BJ (cell line): Measurements from ENCODE around the gene LINGO1. TPM values are rescaled to one million over a fixed set of nuclear protein-coding genes. Genes with fewer than 3 reads are reported as not detected.

Experiments
- CTCF ChIA-PET: fragments of 350-600 bp; formaldehyde crosslinking; extraction: SDS; loops from one replicate; lab custom pipeline; 2021; ENCODE audit warnings: antibody characterized with exemption, inconsistent platforms; lab: Yijun Ruan, JAX
- POLR2A ChIA-PET: fragments of 300-600 bp; sonication (Branson Sonifier 250); formaldehyde crosslinking; extraction: SDS; loops from one replicate; lab custom pipeline; 2021; ENCODE audit warnings: antibody characterized with exemption; lab: Charles Lee
- DNase-seq: peaks from one replicate; pipeline ENCODE4 v3.0.0-alpha.2; 2011; ENCODE audit warnings: low read depth
- H3K27me3 ChIP-seq: 2 replicates; pipeline ENCODE4 v1.6.0; 2011; ENCODE audit warnings: low read length; ENCODE audit not compliant: control insufficient read depth, insufficient read depth
- H3K36me3 ChIP-seq: 2 replicates; pipeline ENCODE4 v1.5.1; 2011; ENCODE audit warnings: low read length; ENCODE audit not compliant: control insufficient read depth, insufficient read depth
- H3K4me3 ChIP-seq: 2 replicates; pipeline ENCODE4 v1.5.1; 2011; ENCODE audit warnings: low read depth, mild to moderate bottlenecking, control low read depth, low read length
- polyA plus RNA-seq: library from polyadenylated mRNA; depleted of rRNA; stranded (reverse); fragments of >200 nt; gene quantifications from 2 replicates; pipeline ENCODE4 v1.2.3, GENCODE V29; 2011
- TF ChIP-seq, protein P1 (sequence below): IDR thresholded peaks from 2 replicates; pipeline ENCODE4 v1.5.1; 2011; ENCODE audit warnings: low read depth, mild to moderate bottlenecking, control low read depth, inconsistent platforms, low read length, moderate library complexity; ENCODE audit not compliant: insufficient read depth

LINGO1 gene
- polyA plus RNA-seq, 1 experiment: not detected

DNA sequence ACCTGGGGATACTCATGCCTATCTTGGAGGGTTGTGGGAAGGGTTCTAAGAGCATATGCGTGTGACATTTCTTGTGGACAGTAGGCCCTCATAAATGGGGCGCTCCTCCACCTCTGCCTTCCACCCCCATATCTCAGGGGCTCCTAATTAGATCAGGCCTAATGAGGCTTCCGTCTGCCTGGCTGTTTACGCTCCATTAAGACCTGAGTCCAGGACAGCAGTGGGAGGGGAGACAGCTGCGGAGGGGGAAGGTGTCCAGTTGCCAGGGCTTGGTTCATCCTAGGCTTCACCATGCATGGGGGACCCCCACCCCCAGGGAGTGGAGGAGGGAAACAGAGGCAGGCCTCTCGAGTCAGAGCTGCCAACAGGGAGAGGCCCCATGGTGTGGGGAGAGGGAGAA, 9.3 kb upstream of the LINGO1 start:
- no peak overlapping the region for H3K4me3 ChIP-seq
- ChIA-PET CTCF (interaction anchor here (0.7 to 8.1 kb wide), 4 partner anchors 7 to 228 kb away, joined by 3 to 69 read pairs (median 3); partner anchors contain the start of gene LINGO1), POLR2A (no interaction called here)
- TF ChIP-seq, protein P1, sequence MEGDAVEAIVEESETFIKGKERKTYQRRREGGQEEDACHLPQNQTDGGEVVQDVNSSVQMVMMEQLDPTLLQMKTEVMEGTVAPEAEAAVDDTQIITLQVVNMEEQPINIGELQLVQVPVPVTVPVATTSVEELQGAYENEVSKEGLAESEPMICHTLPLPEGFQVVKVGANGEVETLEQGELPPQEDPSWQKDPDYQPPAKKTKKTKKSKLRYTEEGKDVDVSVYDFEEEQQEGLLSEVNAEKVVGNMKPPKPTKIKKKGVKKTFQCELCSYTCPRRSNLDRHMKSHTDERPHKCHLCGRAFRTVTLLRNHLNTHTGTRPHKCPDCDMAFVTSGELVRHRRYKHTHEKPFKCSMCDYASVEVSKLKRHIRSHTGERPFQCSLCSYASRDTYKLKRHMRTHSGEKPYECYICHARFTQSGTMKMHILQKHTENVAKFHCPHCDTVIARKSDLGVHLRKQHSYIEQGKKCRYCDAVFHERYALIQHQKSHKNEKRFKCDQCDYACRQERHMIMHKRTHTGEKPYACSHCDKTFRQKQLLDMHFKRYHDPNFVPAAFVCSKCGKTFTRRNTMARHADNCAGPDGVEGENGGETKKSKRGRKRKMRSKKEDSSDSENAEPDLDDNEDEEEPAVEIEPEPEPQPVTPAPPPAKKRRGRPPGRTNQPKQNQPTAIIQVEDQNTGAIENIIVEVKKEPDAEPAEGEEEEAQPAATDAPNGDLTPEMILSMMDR: no peak
- no peaks in the 10 kb centered on the region for H3K36me3 ChIP-seq
- DNase-seq: no peak
- H3K27me3 ChIP-seq: peaks cover 7% of the 10 kb centered on the region

DNA sequence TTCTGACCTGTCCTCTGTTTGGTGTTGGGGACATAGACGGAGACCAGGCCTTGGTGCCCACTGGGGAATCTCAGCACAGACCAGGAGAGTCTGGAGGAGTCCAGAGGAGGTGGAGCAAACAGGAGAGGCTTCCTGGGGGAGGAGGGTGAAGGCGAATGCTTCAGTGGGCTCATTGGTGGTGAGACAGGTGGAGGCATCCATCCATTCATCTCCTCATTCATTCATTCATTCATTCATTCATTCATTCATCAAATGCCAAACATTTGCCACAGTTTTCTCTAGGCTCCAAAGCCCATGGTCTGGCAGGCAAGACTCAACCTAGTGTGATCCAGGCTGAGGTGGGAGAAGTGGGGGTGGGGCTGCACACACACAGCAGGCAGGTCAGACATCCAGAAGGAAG, 7.9 kb upstream of the LINGO1 start:
- H3K27me3 ChIP-seq: peaks cover 9% of the 10 kb centered on the region
- CTCF ChIA-PET: interaction anchor here (1.0 kb wide), 1 partner anchor 181 kb away, joined by 3 read pairs; no protein-coding TSS in a partner anchor

DNA sequence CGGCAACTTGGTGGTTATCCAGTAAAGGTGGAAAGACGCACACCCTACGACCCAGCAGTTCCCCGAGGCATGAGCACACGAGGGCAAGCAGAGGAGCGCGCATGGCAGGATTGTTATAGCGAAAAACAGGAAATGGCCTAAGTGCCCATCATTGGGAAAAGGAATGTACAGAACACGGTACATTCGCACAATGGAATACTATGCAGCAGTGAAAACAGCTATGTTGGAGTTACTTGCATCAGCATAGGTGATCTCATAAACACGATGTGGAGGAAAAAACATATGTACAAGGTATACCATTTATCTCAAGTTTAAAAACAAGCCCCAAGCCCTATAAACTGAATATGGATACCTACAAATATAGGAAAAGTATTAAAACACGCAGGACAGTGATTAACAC, 6.7 kb upstream of the LINGO1 start:
- TF ChIP-seq, protein P1: no peak
- ChIA-PET CTCF (interaction anchor here (0.6 to 0.9 kb wide), 3 partner anchors 9 to 1462 kb away, joined by 3 read pairs; no protein-coding TSS in a partner anchor), POLR2A (no interaction called here)
- DNase-seq: no peak
- H3K4me3 ChIP-seq: no peak overlapping the region
- peaks cover 11% of the 10 kb centered on the region for H3K27me3 ChIP-seq
- H3K36me3 ChIP-seq: no peaks in the 10 kb centered on the region

More for the DNA sequence above, 7.9 kb upstream of the LINGO1 start:
- H3K4me3 ChIP-seq: no peak overlapping the region
- no peaks in the 10 kb centered on the region for H3K36me3 ChIP-seq
- TF ChIP-seq, protein P1: no peak
- no peak for DNase-seq
- POLR2A ChIA-PET: no interaction called here

DNA sequence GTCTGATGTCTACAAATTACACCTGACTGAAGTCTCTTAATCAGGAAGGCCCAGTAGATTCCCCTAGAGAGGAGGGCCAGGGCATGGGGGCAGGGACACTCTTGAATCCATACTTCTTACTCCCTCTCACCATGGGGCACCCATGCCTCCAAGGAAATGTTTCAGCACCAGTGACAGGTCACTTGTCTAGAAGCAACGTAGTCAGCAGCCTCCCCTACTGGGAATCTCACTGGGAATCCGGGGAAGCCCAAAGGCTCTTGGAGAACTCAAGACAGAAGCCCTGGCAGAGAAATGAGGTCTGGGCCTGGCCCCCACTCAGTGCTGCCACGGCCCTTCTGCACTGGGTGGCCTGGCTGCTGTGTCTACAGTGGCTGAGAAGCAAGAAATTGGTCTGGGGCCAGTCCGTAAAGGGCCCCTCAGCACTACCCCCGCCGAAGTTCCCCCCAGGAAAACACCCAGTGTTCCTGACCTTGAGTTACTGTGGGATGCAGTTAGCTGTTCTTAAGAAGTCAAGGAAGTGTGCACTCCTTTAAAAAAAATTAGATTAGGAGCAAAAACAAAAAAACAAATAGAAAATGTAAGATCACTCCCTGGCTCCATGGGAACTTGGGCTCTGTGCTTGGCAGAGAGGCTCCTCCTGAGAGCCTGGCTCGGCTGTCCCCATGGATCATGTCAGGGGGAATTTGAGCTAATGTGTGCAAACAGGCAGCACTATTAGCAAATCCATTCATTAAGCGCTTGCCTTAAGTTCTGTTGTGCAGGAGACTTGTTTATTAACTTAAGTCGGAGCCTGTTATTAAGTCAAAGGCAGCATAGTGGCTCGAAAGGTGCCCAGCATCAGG, 5.4 kb upstream of the LINGO1 start:
- DNase-seq: no peak
- ChIA-PET POLR2A (no interaction called here), CTCF (no interaction called here)
- TF ChIP-seq, protein P1: no peak
- peaks cover 13% of the 10 kb centered on the region for H3K27me3 ChIP-seq
- H3K36me3 ChIP-seq: no peaks in the 10 kb centered on the region
- H3K4me3 ChIP-seq: no peak overlapping the region

DNA sequence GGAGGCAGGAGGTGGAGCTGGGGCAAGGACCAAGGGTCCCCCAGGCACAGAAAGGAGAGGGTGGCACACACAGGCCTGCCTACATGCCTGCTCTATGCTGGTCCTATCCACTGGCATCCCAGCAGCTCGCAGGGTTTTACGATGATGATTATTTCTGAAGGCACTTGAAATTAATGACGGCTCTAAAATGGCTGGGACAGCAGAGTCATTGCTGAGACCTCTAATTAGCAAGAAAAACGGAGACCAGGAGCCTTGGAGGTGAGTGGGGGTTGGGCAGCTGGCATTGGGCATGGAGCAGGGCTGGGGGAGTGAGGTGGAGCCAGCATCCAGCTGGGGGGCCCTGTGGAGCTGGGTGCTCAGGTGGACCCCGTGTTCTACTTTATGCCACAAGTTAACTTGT, 3.5 kb upstream of the LINGO1 start:
- TF ChIP-seq, protein P1: no peak
- Histone ChIP-seq H3K27me3 (peaks cover 22% of the 10 kb centered on the region), H3K4me3 (no peak overlapping the region), H3K36me3 (no peaks in the 10 kb centered on the region)
- DNase-seq: no peak
- POLR2A ChIA-PET: no interaction called here
- CTCF ChIA-PET: interaction anchor here (0.9 to 4.5 kb wide), 7 partner anchors 10 to 238 kb away, joined by 3 to 82 read pairs (median 3); no protein-coding TSS in a partner anchor
